B cell (primary cell): ENCODE measurements around the gene EPB41L5. TPM values are rescaled to one million over a fixed set of nuclear protein-coding genes. Genes with fewer than 3 reads are reported as not detected.

Experiments
- ATAC-seq: fragments of 200-7000 bp; cut with Tn5 transposase; one replicate; pipeline ENCODE4 v1.10.0; 2021; ENCODE audit warnings: low read depth, mild to moderate bottlenecking, moderate number of reproducible peaks, moderate library complexity
- CTCF ChIA-PET: fragments of 350-600 bp; sonication (Branson Sonifier 250); formaldehyde crosslinking; loops from one replicate; lab custom pipeline; 2021; ENCODE audit warnings: antibody characterized with exemption, inconsistent platforms; lab: Charles Lee
- POLR2A ChIA-PET: fragments of 350-600 bp; sonication (Branson Sonifier 250); formaldehyde crosslinking; loops from one replicate; lab custom pipeline; 2021; ENCODE audit warnings: antibody characterized with exemption; lab: Charles Lee
- DNase-seq: peaks from one replicate; pipeline ENCODE4 v3.0.0; 2013
- H2AFZ ChIP-seq: 2 replicates; pipeline ENCODE4 v1.6.1; 2012; ENCODE audit warnings: mild to moderate bottlenecking, low read depth, low read length; ENCODE audit not compliant: insufficient read depth, poor library complexity, severe bottlenecking
- H3K27ac ChIP-seq, 2 donors: 1 replicate in 1 of 2; 2 replicates in 1 of 2; pipeline ENCODE4 v1.5.1; 2012 to 2013; ENCODE audit warnings: low read length in 2 of 2, mild to moderate bottlenecking in 2 of 2, moderate library complexity in 1 of 2
- H3K27me3 ChIP-seq, 4 experiments: fragments of 200-600 bp in 1 of 4; sonication (generic) in 1 of 4; replicated peaks in 1 of 4; 1 replicate in 2 of 4; 2 replicates in 2 of 4; pipeline versions ENCODE4 v1.6.1 to v1.7.0; 2013 to 2016; ENCODE audit warnings: low read length in 3 of 4, mild to moderate bottlenecking in 2 of 4, mixed read lengths in 1 of 4, moderate library complexity in 1 of 4; ENCODE audit not compliant: insufficient read depth in 4 of 4, control insufficient read depth in 3 of 4; ENCODE audit errors: control extremely low read depth in 1 of 4
- H3K36me3 ChIP-seq, 2 experiments: replicated peaks in 1 of 2; 1 replicate in 1 of 2; 2 replicates in 1 of 2; pipeline versions ENCODE4 v1.6.1 to v1.7.1; 2013; ENCODE audit warnings: low read length in 1 of 2; ENCODE audit not compliant: insufficient read depth in 2 of 2, control insufficient read depth in 1 of 2; ENCODE audit errors: control extremely low read depth in 1 of 2, extremely low read depth in 1 of 2
- H3K4me1 ChIP-seq, 2 donors: fragments of 200-600 bp in 1 of 2; sonication (generic) in 1 of 2; 1 replicate in 1 of 2; 2 replicates in 1 of 2; pipeline versions ENCODE4 v1.5.1 to v1.6.1; 2013 to 2017; ENCODE audit warnings: low read length in 2 of 2; ENCODE audit not compliant: control insufficient read depth in 2 of 2, insufficient read depth in 2 of 2
- H3K4me2 ChIP-seq: replicated peaks from 2 replicates; pipeline ENCODE3; 2012; ENCODE audit warnings: mild to moderate bottlenecking, low read depth, low read length; ENCODE audit not compliant: poor library complexity, severe bottlenecking
- H3K4me3 ChIP-seq, 5 experiments: fragments of 200-600 bp in 1 of 5; sonication (generic) in 1 of 5; 1 replicate in 3 of 5; 2 replicates in 2 of 5; pipeline versions ENCODE4 v1.5.1 to v1.7.0; 2011 to 2016; ENCODE audit warnings: low read length in 4 of 5, mild to moderate bottlenecking in 4 of 5, low read depth in 2 of 5, control low read depth in 1 of 5, moderate library complexity in 1 of 5; ENCODE audit not compliant: insufficient read depth in 1 of 5; ENCODE audit errors: control extremely low read depth in 1 of 5, extremely low read depth in 1 of 5
- H3K79me2 ChIP-seq: fragments of 200-600 bp; sonication (generic); one replicate; pipeline ENCODE4 v1.6.0; 2016; ENCODE audit warnings: low read length; ENCODE audit not compliant: control insufficient read depth, insufficient read depth
- H3K9ac ChIP-seq: fragments of 200-600 bp; sonication (generic); 2 replicates; pipeline ENCODE4 v1.6.1; 2017; ENCODE audit warnings: mild to moderate bottlenecking, low read length, moderate library complexity
- H3K9me3 ChIP-seq, 3 donors: one replicate each; pipeline versions ENCODE4 v1.6.1 to v1.7.1; 2013; ENCODE audit warnings: low read length in 2 of 3; ENCODE audit not compliant: control insufficient read depth in 2 of 3, insufficient read depth in 1 of 3; ENCODE audit errors: control extremely low read depth in 1 of 3
- H4K20me1 ChIP-seq: 2 replicates; pipeline ENCODE4 v1.6.0; 2012; ENCODE audit warnings: mild to moderate bottlenecking, low read length; ENCODE audit not compliant: insufficient read depth, control insufficient read depth, poor library complexity, severe bottlenecking
- H3K27ac Mint-ChIP-seq: one replicate; pipeline ENCODE4 v1.8.0; 2021; ENCODE audit warnings: mixed read lengths
- H3K27me3 Mint-ChIP-seq: one replicate; pipeline ENCODE4 v1.8.0; 2021; ENCODE audit warnings: mixed read lengths
- H3K4me1 Mint-ChIP-seq: one replicate; pipeline ENCODE4 v1.8.0; 2021; ENCODE audit warnings: mixed read lengths
- H3K4me3 Mint-ChIP-seq: one replicate; pipeline ENCODE4 v1.8.0; 2021; ENCODE audit warnings: mixed read lengths
- H3K9me3 Mint-ChIP-seq: one replicate; pipeline ENCODE4 v1.8.0; 2022; ENCODE audit warnings: mixed read lengths; ENCODE audit not compliant: insufficient read depth
- EZH2 ChIP-seq: IDR thresholded peaks from 2 replicates; pipeline ENCODE4 v1.6.1; 2012; ENCODE audit warnings: borderline replicate concordance, low read depth, mild to moderate bottlenecking, moderate library complexity, low read length; ENCODE audit not compliant: insufficient read depth, poor library complexity, severe bottlenecking
- WGBS: methylation state at CpG from one replicate; pipeline ENCODE4 v1.1.5; 2013; ENCODE audit warnings: missing lambda C conversion rate; ENCODE audit not compliant: insufficient coverage; 5-methylcytosine and 5-hydroxymethylcytosine counted together
- intact Hi-C: fragments of 100-400 bp; cut with micrococcal nuclease; formaldehyde crosslinking; loops from one replicate; pipeline ENCODE4 v1.10.0; 2022
- polyA plus RNA-seq: library from polyadenylated mRNA; depleted of rRNA; stranded (reverse); fragments of >200 nt; gene quantifications from 2 replicates; pipeline ENCODE4 v1.2.3, GENCODE V29; 2012
- total RNA-seq, 2 donors: library from RNA; stranded (reverse); fragments of 120-200 nt in 1 of 2; gene quantifications; 1 replicate in 1 of 2; 2 replicates in 1 of 2; pipeline versions ENCODE4 v1.2.3 to v1.2.4, GENCODE V29; 2013 to 2022
- TF ChIP-seq, protein P1 (sequence below): fragments of 200-600 bp; IDR thresholded peaks from one replicate; pipeline ENCODE4 v1.8.0; 2022; ENCODE audit warnings: antibody characterized with exemption, mild to moderate bottlenecking

The EPB41L5 gene
- total and polyA plus RNA-seq, 2 donors (not counting 1 experiment from before 2014, with no cell fraction given), result 3.9 to 14.0 TPM

DNA sequence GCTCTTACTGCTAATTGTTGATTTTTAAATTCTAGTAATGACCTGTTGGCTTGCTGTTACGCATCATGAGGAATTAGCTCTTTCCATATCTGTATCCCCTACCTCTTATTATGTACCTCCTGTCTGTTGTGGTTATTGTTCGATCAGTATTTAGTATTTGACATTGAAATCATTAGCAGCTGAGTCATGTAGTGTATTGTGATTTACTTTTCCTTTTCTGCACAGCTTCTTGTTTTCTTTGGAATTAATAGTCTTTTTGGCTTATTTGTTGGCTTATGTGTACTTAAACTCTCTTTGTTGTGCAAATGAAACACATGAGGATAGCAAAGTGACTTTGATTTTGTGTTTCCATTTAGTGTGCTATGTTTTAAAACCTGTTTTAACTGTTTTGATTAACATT, 4.3 kb downstream of the EPB41L5 start:
- Histone ChIP-seq H3K27me3 (no peaks in the 10 kb centered on the region), H3K4me3 (no peak overlapping the region), H3K9ac (no peak overlapping the region), H3K79me2 (peaks cover 16% of the 10 kb centered on the region), H3K9me3 (no peaks in the 10 kb centered on the region), H3K36me3 (peaks cover 0 to 1% of the 10 kb centered on the region in 2 experiments), H3K27ac (no peak overlapping the region), H4K20me1 (no peaks in the 10 kb centered on the region), H3K4me2 (no peak overlapping the region), H2AFZ (no peak overlapping the region), H3K4me1 (peaks cover 10% of the 10 kb centered on the region in 2 donors)
- CTCF ChIA-PET, result interaction anchor here (0.7 kb wide), 1 partner anchor 118 kb away, joined by 3 read pairs; no protein-coding TSS in a partner anchor
- POLR2A ChIA-PET, result no interaction called here
- TF ChIP-seq, protein P1, sequence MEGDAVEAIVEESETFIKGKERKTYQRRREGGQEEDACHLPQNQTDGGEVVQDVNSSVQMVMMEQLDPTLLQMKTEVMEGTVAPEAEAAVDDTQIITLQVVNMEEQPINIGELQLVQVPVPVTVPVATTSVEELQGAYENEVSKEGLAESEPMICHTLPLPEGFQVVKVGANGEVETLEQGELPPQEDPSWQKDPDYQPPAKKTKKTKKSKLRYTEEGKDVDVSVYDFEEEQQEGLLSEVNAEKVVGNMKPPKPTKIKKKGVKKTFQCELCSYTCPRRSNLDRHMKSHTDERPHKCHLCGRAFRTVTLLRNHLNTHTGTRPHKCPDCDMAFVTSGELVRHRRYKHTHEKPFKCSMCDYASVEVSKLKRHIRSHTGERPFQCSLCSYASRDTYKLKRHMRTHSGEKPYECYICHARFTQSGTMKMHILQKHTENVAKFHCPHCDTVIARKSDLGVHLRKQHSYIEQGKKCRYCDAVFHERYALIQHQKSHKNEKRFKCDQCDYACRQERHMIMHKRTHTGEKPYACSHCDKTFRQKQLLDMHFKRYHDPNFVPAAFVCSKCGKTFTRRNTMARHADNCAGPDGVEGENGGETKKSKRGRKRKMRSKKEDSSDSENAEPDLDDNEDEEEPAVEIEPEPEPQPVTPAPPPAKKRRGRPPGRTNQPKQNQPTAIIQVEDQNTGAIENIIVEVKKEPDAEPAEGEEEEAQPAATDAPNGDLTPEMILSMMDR, result no peak
- ATAC-seq, result no peak
- peaks cover 21% of the 10 kb centered on the region for H3K4me1 Mint-ChIP-seq
- no peak overlapping the region for H3K27ac Mint-ChIP-seq
- no CpG with 5 or more reads among the region's 2 CpGs for WGBS
- H3K4me3 Mint-ChIP-seq, result no peak overlapping the region
- no peaks in the 10 kb centered on the region for H3K27me3 Mint-ChIP-seq
- H3K9me3 Mint-ChIP-seq, result no peaks in the 10 kb centered on the region
- intact Hi-C loops, result no loop called here
- no peak for DNase-seq

GRCh38 chr2:120018549-120018948, 5.7 kb downstream of the EPB41L5 start:
- H3K27ac Mint-ChIP-seq, result no peak overlapping the region
- WGBS, result 100% methylated on average over 4 of the region's 4 CpGs
- no peak for DNase-seq
- H3K4me3 Mint-ChIP-seq, result no peak overlapping the region
- no peaks in the 10 kb centered on the region for H3K27me3 ChIP-seq
- H3K4me2 ChIP-seq, result no peak overlapping the region
- no peaks in the 10 kb centered on the region for H3K27me3 Mint-ChIP-seq
- intact Hi-C loops, result no loop called here
- peaks cover 3 to 5% of the 10 kb centered on the region in 2 donors for H3K4me1 ChIP-seq
- H3K27ac ChIP-seq, result no peak overlapping the region
- H3K79me2 ChIP-seq, result peaks cover 10% of the 10 kb centered on the region
- H3K4me3 ChIP-seq, result no peak overlapping the region
- no peak for ATAC-seq
- peaks cover 0 to 1% of the 10 kb centered on the region in 2 experiments for H3K36me3 ChIP-seq
- H3K9ac ChIP-seq, result no peak overlapping the region
- CTCF ChIA-PET, result no interaction called here
- no peaks in the 10 kb centered on the region for H3K9me3 ChIP-seq
- TF ChIP-seq EZH2, result no peak
- TF ChIP-seq, protein P1, result no peak
- H3K9me3 Mint-ChIP-seq, result no peaks in the 10 kb centered on the region
- H2AFZ ChIP-seq, result no peak overlapping the region
- POLR2A ChIA-PET, result no interaction called here
- H4K20me1 ChIP-seq, result no peaks in the 10 kb centered on the region
- peaks cover 13% of the 10 kb centered on the region for H3K4me1 Mint-ChIP-seq
